RWPE2 (cell line): Measurements from ENCODE around the gene CHRD.

ENCODE experiments used
- ATAC-seq: fragments of 200-7000 bp; cut with Tn5 transposase; 3 replicates; pipeline ENCODE4 v1.9.1; 2021; ENCODE audit warnings: low read depth
- DNase-seq: peaks from one replicate; pipeline ENCODE4 v3.0.0-alpha.2; 2020; ENCODE audit warnings: low spot score
- H3K27ac ChIP-seq: fragments of 450-650 bp; 2 replicates; pipeline ENCODE4 v1.5.1; 2017; ENCODE audit warnings: mild to moderate bottlenecking; ENCODE audit not compliant: poor library complexity, severe bottlenecking
- H3K27me3 ChIP-seq: fragments of 250-450 bp; sonication (Bioruptor Pico); 2 replicates; pipeline ENCODE4 v1.5.1; 2021; ENCODE audit warnings: mild to moderate bottlenecking, moderate library complexity; ENCODE audit not compliant: insufficient read depth, poor library complexity, severe bottlenecking
- H3K36me3 ChIP-seq: fragments of 250-450 bp; sonication (Bioruptor Pico); 2 replicates; pipeline ENCODE4 v1.5.1; 2020; ENCODE audit warnings: low read depth, mild to moderate bottlenecking, moderate library complexity
- H3K4me1 ChIP-seq: fragments of 250-450 bp; sonication (Bioruptor Pico); 2 replicates; pipeline ENCODE4 v1.5.1; 2021; ENCODE audit warnings: mild to moderate bottlenecking, moderate library complexity; ENCODE audit not compliant: insufficient read depth, poor library complexity, severe bottlenecking
- H3K4me3 ChIP-seq: fragments of 250-450 bp; sonication (Bioruptor Pico); 2 replicates; pipeline ENCODE4 v1.5.1; 2021; ENCODE audit warnings: mild to moderate bottlenecking, moderate library complexity; ENCODE audit not compliant: severe bottlenecking
- H3K9me3 ChIP-seq: fragments of 250-450 bp; sonication (Bioruptor Pico); 2 replicates; pipeline ENCODE4 v1.5.1; 2021; ENCODE audit warnings: mild to moderate bottlenecking, moderate library complexity; ENCODE audit not compliant: severe bottlenecking
- CTCF ChIP-seq: fragments of 450-650 bp; IDR thresholded peaks from one replicate; pipeline ENCODE4 v1.5.1; 2017; ENCODE audit warnings: mild to moderate bottlenecking, moderate library complexity; ENCODE audit not compliant: poor library complexity, severe bottlenecking

Gene CHRD

DNA sequence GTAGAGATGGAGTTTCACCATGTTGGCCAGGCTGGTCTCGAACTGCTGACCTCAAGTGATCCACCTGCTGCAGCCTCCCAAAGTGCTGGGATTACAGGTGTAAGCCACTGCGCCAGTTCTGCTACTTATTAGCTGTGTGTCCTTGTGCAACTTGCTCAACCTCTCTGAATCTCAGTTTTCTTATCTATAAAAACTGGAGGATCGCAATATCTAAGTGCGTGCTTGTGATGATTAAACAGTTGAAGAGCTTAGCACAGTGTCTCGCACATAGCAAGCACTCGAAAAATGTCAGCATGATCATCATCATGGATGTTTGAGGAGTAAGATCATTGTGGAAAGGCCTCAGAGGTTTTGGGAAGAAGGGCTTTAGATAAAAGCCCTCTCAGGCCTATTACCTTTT lies 29.2 kb upstream of the CHRD start:
- no peaks in the 10 kb centered on the region for H3K9me3 ChIP-seq
- no peak overlapping the region for H3K27ac ChIP-seq
- no peaks in the 10 kb centered on the region for H3K27me3 ChIP-seq
- H3K4me1 ChIP-seq, result no peaks in the 10 kb centered on the region
- H3K4me3 ChIP-seq, result no peak overlapping the region
- TF ChIP-seq CTCF, result no peak
- ATAC-seq (no peak), DNase-seq (no peak)
- H3K36me3 ChIP-seq, result peaks cover 26% of the 10 kb centered on the region

- Histone ChIP-seq H3K27me3 (no peaks in the 10 kb centered on the region), H3K27ac (no peak overlapping the region), H3K4me1 (no peaks in the 10 kb centered on the region), H3K9me3 (no peaks in the 10 kb centered on the region), H3K36me3 (peaks cover 26% of the 10 kb centered on the region), H3K4me3 (no peak overlapping the region)
- no peak for TF ChIP-seq CTCF
- DNase-seq (no peak), ATAC-seq (no peak)
These were observed 28.2 kb upstream of the CHRD start for GRCh38 chr3:184351511-184352148.

GRCh38 chr3:184352149-184352785 lies 27.6 kb upstream of the CHRD start:
- no peak for ATAC-seq

GRCh38 chr3:184352897-184353545 lies 26.8 kb upstream of the CHRD start:
- Histone ChIP-seq H3K9me3 (no peaks in the 10 kb centered on the region), H3K36me3 (peaks cover 26% of the 10 kb centered on the region), H3K4me1 (no peaks in the 10 kb centered on the region), H3K4me3 (no peak overlapping the region), H3K27me3 (no peaks in the 10 kb centered on the region), H3K27ac (no peak overlapping the region)
- no peak for TF ChIP-seq CTCF
- ATAC-seq, result no peak
- no peak for DNase-seq

More at GRCh38 chr3:184352149-184352785, 27.6 kb upstream of the CHRD start:
- Histone ChIP-seq H3K9me3 (no peaks in the 10 kb centered on the region), H3K27me3 (no peaks in the 10 kb centered on the region), H3K36me3 (peaks cover 26% of the 10 kb centered on the region), H3K4me3 (no peak overlapping the region), H3K27ac (no peak overlapping the region), H3K4me1 (no peaks in the 10 kb centered on the region)
- no peak for TF ChIP-seq CTCF
- DNase-seq, result peak; percentile 35
